ENCODE measurements around the gene AMOT. TPM values are rescaled to one million over a fixed set of nuclear protein-coding genes. Genes with fewer than 3 reads are reported as not detected.
A peak's percentile ranks its signal among the peaks of the same experiment; 100 is the strongest.

AMOT gene
- total and polyA plus RNA-seq, 2 of the 4 experiments (the other 2 are of a cell fraction) = 4.7 to 9.1 TPM

- H3K9ac ChIP-seq (ENCODE audit: low read depth, low read length) = no peak overlapping the region
- no peak overlapping the region for H2AFZ ChIP-seq (replicated peaks; ENCODE audit: low read length, poor library complexity)
- in situ Hi-C loops (cut with MboI; ENCODE audit: low sequenced_read_pairs) (no loop called here), intact Hi-C loops (cut with micrococcal nuclease) (loop anchor here (5.0 to 10.0 kb wide), 4 partner anchors 89 to 864 kb away; no protein-coding TSS in a partner anchor), dilution Hi-C loops (cut with HindIII; ENCODE audit: low sequenced_read_pairs, unreplicated experiment) (no loop called here)
- H4K5ac ChIP-seq (ENCODE audit: low read depth, low read length) = no peak overlapping the region
- H3K27me3 ChIP-seq (ENCODE audit: control insufficient read depth, insufficient read depth, low read length) = no peaks in the 10 kb centered on the region; the same call in none of the 2 replicates
- H2AK5ac ChIP-seq (ENCODE audit: low read depth, low read length) = no peak overlapping the region
- no peak overlapping the region for H3K4me2 ChIP-seq (ENCODE audit: low read depth, low read length)
- ATAC-seq (ENCODE audit: low read depth) (no peak), DNase-seq (peak; percentile 32)
- TF ChIP-seq RAD21 (IDR thresholded peaks at IDR 0.05; ENCODE audit: low read length) (peak; percentile 43), SMC3 (IDR thresholded peaks at IDR 0.05; ENCODE audit: low read depth, low read length) (peak; percentile 34; the same call in 1 of the 2 replicates), MAZ (IDR thresholded peaks at IDR 0.05; ENCODE audit: borderline replicate concordance, low read depth, low read length) (no peak), FOS (IDR thresholded peaks at IDR 0.05; ENCODE audit: low read depth, low read length) (no peak), BHLHE40 (IDR thresholded peaks at IDR 0.05; ENCODE audit: low read depth, low read length) (no peak), CTCF (conservative IDR thresholded peaks at IDR 0.05; ENCODE audit: low read depth, low read length) (peak; percentile 49)
- H3K4me1 ChIP-seq (ENCODE audit: control insufficient read depth, insufficient read depth, low read length) = no peaks in the 10 kb centered on the region
- no peaks in the 10 kb centered on the region for H4K20me1 ChIP-seq (ENCODE audit: insufficient read depth, low read length)
- no peaks in the 10 kb centered on the region for H3K36me3 ChIP-seq (ENCODE audit: control insufficient read depth, insufficient read depth, low read length)
- H3K9me3 ChIP-seq (ENCODE audit: control insufficient read depth, insufficient read depth, low read length) = 0 out of 2 replicates have a peak, but pooled peaks cover 2% of the 10 kb centered on the region
- H3K18ac ChIP-seq (ENCODE audit: low read depth, low read length) = no peak overlapping the region
- H3K4ac ChIP-seq (ENCODE audit: low read depth, low read length) = no peak overlapping the region
- H3K4me3 ChIP-seq (ENCODE audit: insufficient read depth, low read depth, low read length) = no peak overlapping the region
- H3K14ac ChIP-seq (replicated peaks; ENCODE audit: low read depth, low read length) = no peak overlapping the region
- H2AK9ac ChIP-seq (replicated peaks; ENCODE audit: low read depth, low read length, poor library complexity) = no peak overlapping the region
- H3K27ac ChIP-seq (ENCODE audit: insufficient read depth, low read length) = no peak overlapping the region
- ChIA-PET POLR2A (ENCODE audit: unreplicated experiment) (no interaction called here), CTCF (interaction anchor here (0.6 to 1.3 kb wide), 3 partner anchors 15 to 968 kb away, joined by 3 to 4 read pairs (median 3); no protein-coding TSS in a partner anchor)
- no peaks in the 10 kb centered on the region for H3K9me1 ChIP-seq (ENCODE audit: insufficient read depth, low read length)
- no peak overlapping the region for H4K91ac ChIP-seq (ENCODE audit: insufficient read depth, low read depth, low read length)
- no peak overlapping the region for H4K8ac ChIP-seq (ENCODE audit: low read depth in 2 of 2, low read length in 2 of 2)
- H2BK20ac ChIP-seq (ENCODE audit: low read depth, low read length) = no peak overlapping the region
- no peak overlapping the region for H2BK5ac ChIP-seq (ENCODE audit: low read depth, low read length, poor library complexity, severe bottlenecking)
- H2BK15ac ChIP-seq (ENCODE audit: low read depth, low read length) = no peak overlapping the region
- no peak overlapping the region for H3K23ac ChIP-seq (ENCODE audit: low read depth, low read length)
- no peak overlapping the region for H2BK120ac ChIP-seq (ENCODE audit: low read depth, low read length)
- WGBS, 2 experiments (ENCODE audit: extremely low coverage in 2 of 2, insufficient read length in 1 of 2) = no CpG with 5 or more reads among the region's 3 CpGs
- H3K79me1 ChIP-seq (ENCODE audit: low read depth in 1 of 2, low read length in 2 of 2) = no peaks in the 10 kb centered on the region
- no TSS peak for BruUV-seq (replicated peaks)
- H3K56ac ChIP-seq (ENCODE audit: extremely low read depth, insufficient read depth, low read length) = no peak overlapping the region
Observed at GRCh38 chrX:112731793-112732192, 108.8 kb downstream of the AMOT start.

Small RNAs within 50 kb of the gene (microRNA-seq; reads per million reads assigned to microRNA genes)
- not detected for gene RN7SL266P (ENCODE audit: insufficient read depth, insufficient read length)

Small RNAs within 50 kb of the gene (small RNA-seq; reads per million reads assigned to genes)
- gene RN7SL266P = 0 reads per million in 5 experiments

Other genes starting within 250 kb of the AMOT start
- 0.83 and 1.1 TPM in 2 replicates for gene LHFPL1, start 160.9 kb downstream of the AMOT start, total RNA-seq (2012; rRNA removed)
- gene LHFPL1, start 160.9 kb downstream of the AMOT start, polyA plus RNA-seq (2012; rRNA removed) = 0.29 and 0.32 TPM in 2 replicates